A549 (cell line): ENCODE data around the gene PPP1R14B. TPM values are rescaled to one million over a fixed set of nuclear protein-coding genes. Genes with fewer than 3 reads are reported as not detected.

Experiments
- ATAC-seq, 2 experiments: fragments of 200-7000 bp in 1 of 2; fragments of >200 bp in 1 of 2; cut with Nextera tagmentation in 1 of 2; cut with Tn5 transposase in 1 of 2; 3 replicates each; pipeline versions ENCODE4 v1.8.0 to v1.9.1; 2018 to 2020; ENCODE audit warnings: mild to moderate bottlenecking in 1 of 2, moderate library complexity in 1 of 2
- CTCF ChIA-PET: fragments of 300-600 bp; sonication (Branson Sonifier 250); formaldehyde crosslinking; extraction: SDS; loops from one replicate; lab custom pipeline; 2021; ENCODE audit warnings: antibody characterized with exemption, inconsistent platforms; lab: Yijun Ruan, JAX
- POLR2A ChIA-PET: fragments of 350-600 bp; formaldehyde crosslinking; extraction: SDS; loops from one replicate; lab custom pipeline; 2021; ENCODE audit warnings: antibody characterized with exemption, inconsistent platforms; lab: Yijun Ruan, JAX
- DNase-seq, 2 experiments: peaks; one replicate each; pipeline versions ENCODE4 v3.0.0 to v3.0.0-alpha.2; 2011 to 2016; ENCODE audit warnings: low read depth in 1 of 2, low spot score in 1 of 2
- FAIRE-seq: peaks from 2 replicates; lab custom pipeline; 2011; peaks lifted over from hg19 to GRCh38; lab: Jason Lieb, UNC
- H3K27ac ChIP-seq, 2 experiments: fragments of >200 bp; sonication (Bioruptor Twin); formaldehyde crosslinking; 3 replicates each; pipeline ENCODE4 v1.5.1; 2016 to 2017
- H3K4me1 ChIP-seq: fragments of >200 bp; sonication (Bioruptor Twin); formaldehyde crosslinking; 3 replicates; pipeline ENCODE4 v1.6.1; 2016
- H3K4me2 ChIP-seq: fragments of >200 bp; sonication (Bioruptor Twin); formaldehyde crosslinking; 3 replicates; pipeline ENCODE4 v1.6.1; 2016
- H3K4me3 ChIP-seq: fragments of >200 bp; sonication (Bioruptor Twin); formaldehyde crosslinking; 3 replicates; pipeline ENCODE4 v1.5.1; 2016
- H3K9me3 ChIP-seq: fragments of >200 bp; sonication (Bioruptor Twin); formaldehyde crosslinking; 3 replicates; pipeline ENCODE4 v1.6.1; 2016
- CBX2 ChIP-seq: fragments of 200-600 bp; sonication (generic); IDR thresholded peaks from 2 replicates; pipeline ENCODE4 v1.6.1; 2016; ENCODE audit warnings: low read depth, mild to moderate bottlenecking, borderline replicate concordance
- CHD2 ChIP-seq: fragments of 150-350 bp; IDR thresholded peaks from 2 replicates; pipeline ENCODE4 v1.6.1; 2014; ENCODE audit warnings: low read length; ENCODE audit not compliant: partially characterized antibody
- FOSL2 ChIP-seq, 2 experiments: fragments of 450-650 bp in 1 of 2; fragments of >200 bp in 1 of 2; sonication (Bioruptor Twin) in 1 of 2; formaldehyde crosslinking; IDR thresholded peaks; 2 replicates each; pipeline versions ENCODE4 v1.5.0 to v1.6.1; 2016 to 2020; ENCODE audit warnings: mild to moderate bottlenecking in 1 of 2, moderate library complexity in 1 of 2
- FOXS1 ChIP-seq: fragments of 250-450 bp; sonication (Bioruptor Pico); IDR thresholded peaks from 2 replicates; pipeline ENCODE4 v1.5.0; 2020; ENCODE audit warnings: mild to moderate bottlenecking, moderate library complexity
- HMGXB4 ChIP-seq: fragments of 250-450 bp; sonication (Bioruptor Pico); IDR thresholded peaks from 2 replicates; pipeline ENCODE4 v1.5.0; 2021; ENCODE audit warnings: mild to moderate bottlenecking, moderate library complexity, borderline replicate concordance
- HOXA7 ChIP-seq: fragments of 250-450 bp; sonication (Bioruptor Pico); IDR thresholded peaks from 2 replicates; pipeline ENCODE4 v1.5.0; 2020; ENCODE audit warnings: mild to moderate bottlenecking, moderate library complexity
- MAX ChIP-seq: IDR thresholded peaks from 2 replicates; pipeline ENCODE4 v1.6.1; 2012
- MAZ ChIP-seq: fragments of 150-350 bp; IDR thresholded peaks from 2 replicates; pipeline ENCODE4 v1.6.1; 2014; ENCODE audit warnings: antibody characterized with exemption, low read depth, low read length, borderline replicate concordance
- RNF2 ChIP-seq: fragments of 200-600 bp; sonication (generic); IDR thresholded peaks from 2 replicates; pipeline ENCODE4 v1.6.1; 2016; ENCODE audit warnings: low read depth, mild to moderate bottlenecking, antibody characterized with exemption, moderate library complexity, borderline replicate concordance
- ZNF302 ChIP-seq: fragments of 250-450 bp; sonication (Bioruptor Pico); IDR thresholded peaks from 2 replicates; pipeline ENCODE4 v1.9.0; 2021; ENCODE audit warnings: inconsistent platforms, mild to moderate bottlenecking, moderate library complexity
- ZSCAN20 ChIP-seq: fragments of 250-450 bp; sonication (Bioruptor Pico); IDR thresholded peaks from 2 replicates; pipeline ENCODE4 v1.8.0; 2022; ENCODE audit warnings: mild to moderate bottlenecking, moderate library complexity
- WGBS: methylation state at CpG from one replicate; pipeline ENCODE4 v1.1.6; 2017; ENCODE audit errors: missing lambda C conversion rate; 5-methylcytosine and 5-hydroxymethylcytosine counted together
- polyA plus RNA-seq, 4 experiments: library from polyadenylated mRNA; depleted of rRNA in 3 of 4; stranded (reverse); fragments of >200 nt; fragmentation: RNase III in 1 of 4; extraction: RNeasy Plus Mini Kit Qiagen cat#74134 plus additional on column Dnase treatment in 1 of 4; gene quantifications; 2 replicates in 3 of 4; 3 replicates in 1 of 4; pipeline ENCODE4 v1.2.3, GENCODE V29; 2011 to 2017
- TF ChIP-seq, protein P1 (sequence below): fragments of >200 bp; sonication (Bioruptor Twin); formaldehyde crosslinking; IDR thresholded peaks from 3 replicates; pipeline ENCODE4 v1.6.1; 2016
- TF ChIP-seq, protein P2 (sequence below): fragments of 200-600 bp; sonication (generic); IDR thresholded peaks from 2 replicates; pipeline ENCODE4 v1.6.1; 2016; ENCODE audit warnings: antibody characterized with exemption, mild to moderate bottlenecking, moderate library complexity
- TF ChIP-seq, protein P3 (sequence below): IDR thresholded peaks from 2 replicates; pipeline ENCODE4 v1.6.1; 2012; ENCODE audit warnings: low read depth, borderline replicate concordance
- TF ChIP-seq, protein P4 (sequence below): fragments of 250-450 bp; sonication (Bioruptor Pico); IDR thresholded peaks from 2 replicates; pipeline ENCODE4 v1.5.0; 2020; ENCODE audit warnings: low read depth, mild to moderate bottlenecking, moderate library complexity

The PPP1R14B gene
- polyA plus RNA-seq, 2 of the 4 experiments (the other 2 are of a cell fraction), result 152 to 154 TPM

GRCh38 chr11:64229744-64230170 lies 17.0 kb downstream of the PPP1R14B start:
- ChIA-PET CTCF (interaction anchor here (19.9 kb wide), 1 partner anchor 27 kb away, joined by 254 read pairs; the partner anchor contains the start of gene FERMT3), POLR2A (interaction anchor here (1.0 kb wide), 1 partner anchor 11 kb away, joined by 5 read pairs; the partner anchor contains the start of gene FKBP2)
- Histone ChIP-seq H3K4me3 (peak overlapping the region; percentile 94), H3K9me3 (no peaks in the 10 kb centered on the region), H3K4me2 (peak overlapping the region; percentile 98), H3K4me1 (peaks cover 45% of the 10 kb centered on the region), H3K27ac (peak overlapping the region; percentile 94 to 95; a peak in 5 of 6 replicates)
- no peak for ATAC-seq
- no peak for FAIRE-seq
- 77% methylated on average over 13 of the region's 13 CpGs for WGBS
- DNase-seq, result no peak
- TF ChIP-seq ZSCAN20 (CRISPR knock-in tag), result no peak
- no peak for TF ChIP-seq RNF2
- no peak for TF ChIP-seq FOSL2 (IDR thresholded peaks at IDR 0.05)
- TF ChIP-seq FOSL2 (CRISPR knock-in tag; IDR thresholded peaks at IDR 0.05), result no peak
- TF ChIP-seq, protein P1, sequence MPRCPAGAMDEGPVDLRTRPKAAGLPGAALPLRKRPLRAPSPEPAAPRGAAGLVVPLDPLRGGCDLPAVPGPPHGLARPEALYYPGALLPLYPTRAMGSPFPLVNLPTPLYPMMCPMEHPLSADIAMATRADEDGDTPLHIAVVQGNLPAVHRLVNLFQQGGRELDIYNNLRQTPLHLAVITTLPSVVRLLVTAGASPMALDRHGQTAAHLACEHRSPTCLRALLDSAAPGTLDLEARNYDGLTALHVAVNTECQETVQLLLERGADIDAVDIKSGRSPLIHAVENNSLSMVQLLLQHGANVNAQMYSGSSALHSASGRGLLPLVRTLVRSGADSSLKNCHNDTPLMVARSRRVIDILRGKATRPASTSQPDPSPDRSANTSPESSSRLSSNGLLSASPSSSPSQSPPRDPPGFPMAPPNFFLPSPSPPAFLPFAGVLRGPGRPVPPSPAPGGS, result no peak
- TF ChIP-seq, protein P2, sequence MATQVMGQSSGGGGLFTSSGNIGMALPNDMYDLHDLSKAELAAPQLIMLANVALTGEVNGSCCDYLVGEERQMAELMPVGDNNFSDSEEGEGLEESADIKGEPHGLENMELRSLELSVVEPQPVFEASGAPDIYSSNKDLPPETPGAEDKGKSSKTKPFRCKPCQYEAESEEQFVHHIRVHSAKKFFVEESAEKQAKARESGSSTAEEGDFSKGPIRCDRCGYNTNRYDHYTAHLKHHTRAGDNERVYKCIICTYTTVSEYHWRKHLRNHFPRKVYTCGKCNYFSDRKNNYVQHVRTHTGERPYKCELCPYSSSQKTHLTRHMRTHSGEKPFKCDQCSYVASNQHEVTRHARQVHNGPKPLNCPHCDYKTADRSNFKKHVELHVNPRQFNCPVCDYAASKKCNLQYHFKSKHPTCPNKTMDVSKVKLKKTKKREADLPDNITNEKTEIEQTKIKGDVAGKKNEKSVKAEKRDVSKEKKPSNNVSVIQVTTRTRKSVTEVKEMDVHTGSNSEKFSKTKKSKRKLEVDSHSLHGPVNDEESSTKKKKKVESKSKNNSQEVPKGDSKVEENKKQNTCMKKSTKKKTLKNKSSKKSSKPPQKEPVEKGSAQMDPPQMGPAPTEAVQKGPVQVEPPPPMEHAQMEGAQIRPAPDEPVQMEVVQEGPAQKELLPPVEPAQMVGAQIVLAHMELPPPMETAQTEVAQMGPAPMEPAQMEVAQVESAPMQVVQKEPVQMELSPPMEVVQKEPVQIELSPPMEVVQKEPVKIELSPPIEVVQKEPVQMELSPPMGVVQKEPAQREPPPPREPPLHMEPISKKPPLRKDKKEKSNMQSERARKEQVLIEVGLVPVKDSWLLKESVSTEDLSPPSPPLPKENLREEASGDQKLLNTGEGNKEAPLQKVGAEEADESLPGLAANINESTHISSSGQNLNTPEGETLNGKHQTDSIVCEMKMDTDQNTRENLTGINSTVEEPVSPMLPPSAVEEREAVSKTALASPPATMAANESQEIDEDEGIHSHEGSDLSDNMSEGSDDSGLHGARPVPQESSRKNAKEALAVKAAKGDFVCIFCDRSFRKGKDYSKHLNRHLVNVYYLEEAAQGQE, result no peak
- TF ChIP-seq CBX2, result no peak
- no peak for TF ChIP-seq MAX
- TF ChIP-seq, protein P3, sequence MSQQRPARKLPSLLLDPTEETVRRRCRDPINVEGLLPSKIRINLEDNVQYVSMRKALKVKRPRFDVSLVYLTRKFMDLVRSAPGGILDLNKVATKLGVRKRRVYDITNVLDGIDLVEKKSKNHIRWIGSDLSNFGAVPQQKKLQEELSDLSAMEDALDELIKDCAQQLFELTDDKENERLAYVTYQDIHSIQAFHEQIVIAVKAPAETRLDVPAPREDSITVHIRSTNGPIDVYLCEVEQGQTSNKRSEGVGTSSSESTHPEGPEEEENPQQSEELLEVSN, result no peak
- TF ChIP-seq FOXS1 (CRISPR knock-in tag), result no peak
- TF ChIP-seq HMGXB4, result no peak
- no peak for TF ChIP-seq CHD2
- TF ChIP-seq ZNF302, result no peak
- TF ChIP-seq, protein P4, sequence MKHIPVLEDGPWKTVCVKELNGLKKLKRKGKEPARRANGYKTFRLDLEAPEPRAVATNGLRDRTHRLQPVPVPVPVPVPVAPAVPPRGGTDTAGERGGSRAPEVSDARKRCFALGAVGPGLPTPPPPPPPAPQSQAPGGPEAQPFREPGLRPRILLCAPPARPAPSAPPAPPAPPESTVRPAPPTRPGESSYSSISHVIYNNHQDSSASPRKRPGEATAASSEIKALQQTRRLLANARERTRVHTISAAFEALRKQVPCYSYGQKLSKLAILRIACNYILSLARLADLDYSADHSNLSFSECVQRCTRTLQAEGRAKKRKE (CRISPR knock-in tag), result no peak
- no peak for TF ChIP-seq MAZ
- TF ChIP-seq HOXA7, result no peak
